HG02623 (cell line): ENCODE results near the gene COL9A3.
"Not testable (repeated sequence)": the region's sequence is repeated elsewhere in the genome, so short reads cannot be mapped to it uniquely, and the experiment has no call there.

Experiments
- ATAC-seq: cut with Tn5 transposase; IDR thresholded peaks from one replicate; pipeline ENCODE4 v1.9.1; 2021; ENCODE audit warnings: moderate library complexity; ENCODE audit not compliant: unreplicated experiment

COL9A3 gene

GRCh38 chr20:62832951-62833391, 16.1 kb downstream of the COL9A3 start:
- ATAC-seq = no peak

DNA sequence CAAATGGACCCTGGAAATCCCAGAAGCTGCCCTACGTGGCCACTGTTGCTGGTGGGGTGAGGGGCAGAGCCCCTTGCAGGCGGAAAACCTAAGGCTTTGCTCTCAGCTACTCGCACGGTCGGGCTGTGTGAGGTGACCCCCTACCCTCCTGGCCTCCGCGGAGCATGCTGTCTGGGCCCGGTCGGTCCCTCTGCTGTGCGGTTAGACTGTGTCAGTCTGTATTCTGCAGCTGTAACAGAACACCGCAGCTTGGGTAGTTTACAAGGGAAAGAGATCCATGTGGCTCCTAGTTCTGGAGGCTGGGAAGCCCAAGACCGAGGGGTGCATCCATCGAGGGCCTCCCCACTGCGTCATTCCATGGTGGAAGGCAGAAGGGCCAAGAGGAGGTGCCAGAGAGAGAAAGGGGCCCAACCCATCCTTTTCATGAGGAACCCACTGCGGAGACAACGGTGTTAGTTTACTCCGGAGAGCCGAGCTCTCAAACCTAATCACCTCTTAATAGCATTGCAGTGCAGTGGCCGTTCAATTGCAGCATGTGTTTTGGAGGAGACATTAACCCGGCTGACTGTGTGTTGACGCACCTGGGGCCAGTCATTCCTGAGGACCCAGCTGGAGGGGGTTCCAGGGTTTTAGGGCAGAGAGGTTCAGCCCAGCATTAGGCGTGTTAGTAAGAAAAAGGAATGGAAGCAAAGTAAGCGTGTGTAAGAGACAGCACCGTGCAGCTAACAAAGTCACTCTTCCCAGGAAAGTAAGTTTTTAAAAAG, 18.3 kb downstream of the COL9A3 start:
- no peak for ATAC-seq

- no peak for ATAC-seq
Observed at GRCh38 chr20:62835931-62836861, 19.3 kb downstream of the COL9A3 start.

GRCh38 chr20:62836967-62837490, 20.2 kb downstream of the COL9A3 start:
- ATAC-seq = no peak

GRCh38 chr20:62837790-62838127, 20.9 kb downstream of the COL9A3 start:
- no peak for ATAC-seq

DNA sequence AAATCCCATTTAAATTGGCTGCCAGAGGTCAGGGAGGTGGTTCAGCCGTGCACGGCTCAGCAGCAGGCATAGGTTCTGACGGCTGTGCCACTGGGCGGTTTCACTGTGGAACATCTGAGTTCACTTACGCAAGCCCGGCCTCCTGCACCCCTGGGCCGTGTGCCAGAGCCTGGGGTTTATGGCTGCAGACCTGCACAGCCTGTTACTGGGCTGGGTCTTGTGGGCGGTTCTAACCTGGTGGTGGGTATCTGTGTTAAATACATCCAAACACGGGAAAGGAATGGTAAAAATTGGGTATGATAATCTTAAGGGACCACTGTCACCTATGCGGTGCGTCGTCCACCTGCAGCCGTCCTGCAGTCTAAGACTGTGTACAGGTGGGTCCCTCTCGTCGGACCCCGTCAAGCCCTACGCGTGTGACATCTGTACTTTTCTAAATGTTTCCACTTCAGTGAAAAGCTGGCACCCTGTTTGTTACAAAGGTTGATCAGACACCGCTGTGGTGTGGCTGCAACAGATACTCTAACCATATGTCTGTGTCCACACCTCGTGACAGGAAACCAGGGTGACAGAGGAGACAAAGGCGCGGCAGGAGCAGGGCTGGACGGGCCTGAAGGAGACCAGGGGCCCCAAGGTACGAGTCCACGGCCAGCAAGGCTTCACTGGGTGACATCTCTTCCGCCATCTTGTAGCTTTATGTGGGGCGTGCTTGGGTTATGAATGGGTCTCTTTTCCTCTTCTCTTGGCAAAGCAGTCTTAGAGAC, 21.5 kb downstream of the COL9A3 start:
- no peak for ATAC-seq

GRCh38 chr20:62839261-62839660, 22.4 kb downstream of the COL9A3 start:
- ATAC-seq = no peak

- no peak for ATAC-seq
Observed at GRCh38 chr20:62839816-62840215, 23.0 kb downstream of the COL9A3 start.

DNA sequence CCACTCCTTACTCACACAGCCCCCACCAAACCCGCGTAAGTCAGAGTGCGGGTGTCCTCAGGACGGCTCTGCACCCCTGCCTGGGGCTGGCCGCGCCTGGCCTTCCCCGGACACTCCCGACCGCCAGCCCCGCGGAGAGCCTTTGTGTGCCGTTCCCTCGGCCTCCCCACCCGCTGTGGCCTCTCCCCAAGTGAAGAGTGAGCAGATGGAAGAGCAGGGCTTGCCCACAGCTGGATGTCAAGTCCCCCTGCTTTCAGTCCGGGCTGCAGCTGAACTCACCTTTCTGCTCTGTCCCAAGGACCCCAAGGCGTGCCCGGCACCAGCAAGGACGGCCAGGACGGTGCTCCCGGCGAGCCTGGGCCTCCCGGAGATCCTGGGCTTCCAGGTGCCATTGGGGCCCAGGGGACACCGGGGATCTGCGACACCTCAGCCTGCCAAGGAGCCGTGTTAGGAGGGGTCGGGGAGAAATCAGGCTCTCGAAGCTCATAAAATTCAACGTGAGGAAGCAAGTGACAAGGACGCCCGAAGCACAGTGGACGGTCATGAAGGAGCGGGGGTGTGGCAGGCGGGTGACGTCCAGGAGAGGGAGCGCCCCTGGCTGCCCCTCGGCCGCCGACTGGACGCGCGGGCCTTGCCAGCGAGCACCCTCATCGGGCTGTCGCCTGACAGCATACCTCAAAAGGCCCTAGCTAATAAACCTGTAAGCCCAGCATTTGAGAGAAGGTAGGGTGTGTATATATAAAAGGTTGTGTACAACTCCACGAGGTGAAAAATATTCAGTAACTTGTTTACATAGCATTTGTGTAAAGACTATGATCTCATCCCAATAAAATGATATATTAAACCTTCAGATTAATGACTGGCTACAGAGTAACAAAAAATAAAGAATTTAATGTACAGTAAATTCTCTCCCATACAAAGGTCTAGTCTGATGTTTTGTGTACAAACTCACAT, 23.7 kb downstream of the COL9A3 start:
- no peak for ATAC-seq

DNA sequence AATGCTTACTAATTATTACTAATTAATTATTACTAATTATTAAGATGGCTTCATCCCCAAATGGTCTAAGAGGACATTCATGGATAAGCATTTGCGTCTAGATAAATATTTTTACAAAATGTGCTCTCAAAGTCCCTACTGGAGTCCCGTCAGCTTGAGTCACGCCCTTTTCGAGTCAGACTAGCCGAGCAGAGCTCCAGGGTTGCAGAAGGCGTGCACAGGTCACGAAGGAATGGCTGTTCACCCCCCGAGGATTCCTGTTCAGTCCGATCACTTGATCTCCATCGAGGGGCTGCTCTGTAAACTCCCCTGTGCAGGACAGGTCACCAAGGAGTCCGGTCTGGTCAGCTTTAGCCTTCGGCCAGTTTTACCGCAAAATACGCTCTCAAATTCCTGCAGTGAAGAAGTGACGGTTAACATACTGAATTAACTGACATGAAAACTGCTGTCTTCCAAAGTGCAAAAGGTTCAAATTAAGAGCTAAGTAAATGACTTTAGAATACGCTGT, 24.9 kb downstream of the COL9A3 start:
- no peak for ATAC-seq

DNA sequence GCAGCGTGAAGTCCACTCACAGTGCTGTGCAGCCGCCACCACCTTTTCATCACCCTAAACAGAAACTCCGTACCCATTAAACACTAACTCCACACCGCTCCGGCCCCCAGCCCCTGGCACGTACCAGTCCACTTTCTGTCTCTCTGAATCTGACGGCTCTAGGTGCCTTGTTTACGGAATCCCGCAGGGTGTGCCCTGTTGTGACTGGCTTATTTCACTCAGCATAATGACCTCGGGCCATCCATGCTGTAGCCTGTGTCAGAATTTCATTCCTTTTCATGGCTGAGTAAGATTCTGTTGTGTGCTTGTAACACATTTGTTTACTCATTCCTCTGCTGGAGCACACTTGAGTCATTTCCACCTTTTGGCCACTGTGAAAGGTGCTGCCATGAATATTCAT, 26.8 kb downstream of the COL9A3 start:
- ATAC-seq = no peak

DNA sequence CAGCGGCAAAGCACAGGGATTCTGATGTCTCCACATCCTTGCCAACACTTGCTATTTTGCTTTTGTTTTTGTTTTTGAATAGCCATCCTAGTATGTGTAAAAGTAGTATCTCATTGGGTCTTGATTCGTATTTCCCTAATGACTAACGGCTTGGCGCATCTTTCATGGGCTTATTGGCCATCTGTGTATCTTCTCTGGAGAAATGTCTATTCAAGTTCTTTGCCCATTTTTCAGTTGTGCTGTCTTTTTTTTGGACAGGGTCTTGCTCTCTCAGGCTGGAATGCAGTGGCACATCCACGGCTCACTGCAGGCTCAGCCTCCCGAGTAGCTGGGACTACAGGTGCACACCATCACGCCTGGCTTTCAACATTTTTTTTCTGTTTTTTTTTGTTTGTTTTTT, 27.3 kb downstream of the COL9A3 start:
- ATAC-seq = no peak

DNA sequence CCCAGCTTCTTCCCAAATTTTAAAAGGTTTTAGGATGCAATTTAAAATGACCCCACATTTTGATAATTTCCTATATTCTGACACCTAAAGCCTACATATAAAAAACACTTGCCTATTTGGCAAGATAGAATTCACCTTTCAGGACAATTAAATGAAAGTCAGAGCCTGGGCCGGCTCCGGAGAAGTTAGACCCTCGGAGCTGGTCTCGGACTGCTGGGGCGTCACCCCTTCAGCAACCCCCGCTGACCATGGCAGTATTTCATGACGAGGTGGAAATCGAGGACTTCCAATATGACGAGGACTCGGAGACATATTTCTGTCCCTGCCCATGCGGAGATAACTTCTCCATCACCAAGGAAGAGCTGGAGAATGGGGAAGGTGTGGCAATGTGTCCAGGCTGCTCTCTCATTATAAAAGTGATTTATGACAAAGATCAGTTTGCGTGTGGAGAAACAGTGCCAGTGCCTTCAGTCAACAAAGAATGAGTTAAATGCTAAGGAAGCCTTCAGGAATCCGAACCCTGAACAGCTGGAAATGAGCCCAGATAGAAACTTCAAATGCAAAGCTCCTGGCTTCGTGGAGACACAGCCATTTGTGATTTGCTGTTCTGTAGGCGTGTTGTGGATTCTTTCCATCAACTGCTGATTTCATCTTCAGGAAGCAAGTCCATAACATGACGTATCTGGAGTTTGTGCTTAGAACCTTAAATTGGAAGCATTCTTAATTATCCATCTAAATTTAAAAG, 28.7 kb downstream of the COL9A3 start:
- ATAC-seq = no peak

GRCh38 chr20:62846166-62846890, 29.5 kb downstream of the COL9A3 start:
- ATAC-seq = no peak

- not testable (repeated sequence) for ATAC-seq
Observed at GRCh38 chr20:62848917-62849316, 32.1 kb downstream of the COL9A3 start.

- no peak for ATAC-seq
Observed at GRCh38 chr20:62849431-62849830, 32.6 kb downstream of the COL9A3 start.

DNA sequence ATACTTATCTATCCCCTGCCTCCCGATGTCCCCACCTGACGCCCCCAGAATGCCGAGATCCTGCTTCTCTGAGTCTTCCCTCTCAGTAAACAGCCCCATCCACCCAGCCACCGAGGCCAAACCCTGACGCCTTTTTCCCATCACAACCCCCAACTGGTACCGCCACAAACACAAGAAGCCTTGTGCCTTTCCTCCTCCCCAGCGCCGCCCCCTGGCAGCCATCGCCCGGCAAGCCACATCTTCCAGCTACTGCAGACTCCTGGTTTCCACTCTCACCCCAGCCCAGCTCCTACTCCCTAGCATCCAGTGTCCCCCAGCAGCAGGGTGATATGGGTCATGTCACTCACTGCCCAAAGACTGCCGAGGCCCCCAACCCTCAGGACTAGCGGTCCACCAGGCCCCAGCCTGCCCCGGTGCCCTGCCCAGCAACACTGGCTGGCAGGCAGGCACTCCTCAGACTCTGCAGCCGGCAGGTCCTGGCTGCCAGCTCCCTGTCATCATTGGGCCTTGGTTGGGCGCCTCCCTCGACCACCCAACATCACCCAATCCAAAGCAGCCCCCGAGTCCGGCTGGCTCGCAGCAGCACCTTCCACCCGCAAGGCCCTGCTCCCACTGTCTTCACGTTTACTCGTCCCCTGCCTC, 33.6 kb downstream of the COL9A3 start:
- no peak for ATAC-seq

DNA sequence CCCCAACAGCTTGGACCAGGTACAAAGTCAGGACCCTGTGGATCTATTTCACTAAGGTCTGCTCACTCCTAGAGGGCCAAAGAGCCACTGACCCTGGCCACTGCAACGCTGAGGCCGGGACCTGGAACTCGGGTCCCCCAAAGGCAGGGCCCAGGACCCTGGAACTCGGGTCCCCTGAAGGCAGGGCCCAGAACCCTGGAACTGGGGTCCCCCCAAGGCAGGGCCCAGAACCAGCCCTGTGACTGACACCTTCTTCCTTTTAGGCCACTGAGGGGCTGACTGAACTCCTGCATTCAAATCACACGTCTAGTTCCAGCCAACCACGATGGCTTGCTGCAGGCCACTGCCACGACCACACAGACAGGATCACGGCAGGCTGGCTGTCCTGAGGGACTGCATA, 35.3 kb downstream of the COL9A3 start:
- no peak for ATAC-seq
